ENCODE data around the gene TCEAL6. TPM values are rescaled to one million over a fixed set of nuclear protein-coding genes. Genes with fewer than 3 reads are reported as not detected.
A peak's percentile ranks its signal among the peaks of the same experiment; 100 is the strongest.
"Not testable (repeated sequence)": the region's sequence is repeated elsewhere in the genome, so short reads cannot be mapped to it uniquely, and the experiment has no call there.

The TCEAL6 gene
- total RNA-seq = 1 to 10 TPM in 1 of 8 experiments, under 1 TPM in 3, not detected in 4; 0.17 to 7.7 (median 0.61) TPM

GRCh38 chrX:102142274-102142673 is at the start of gene TCEAL6:
TSS of gene TCEAL6 (minus strand) at chrX:102142481.
- H3K27ac ChIP-seq; H3K4me1 ChIP-seq (replicated peaks in 1 of 2); in situ Hi-C loops (cut with MboI; ENCODE audit: low pct_unique_long_range_greater_than_20kb in 2 of 9, low sequenced_read_pairs in 9 of 9, unreplicated experiment in 9 of 9); H3K4me3 ChIP-seq: not testable (repeated sequence)
- WGBS, 10 experiments = no CpG with 5 or more reads among the region's 31 CpGs
- ATAC-seq (replicated peaks in 6 of 8) = peak in 5 of 8 experiments; percentile 35 to 63 (median 45)

DNA sequence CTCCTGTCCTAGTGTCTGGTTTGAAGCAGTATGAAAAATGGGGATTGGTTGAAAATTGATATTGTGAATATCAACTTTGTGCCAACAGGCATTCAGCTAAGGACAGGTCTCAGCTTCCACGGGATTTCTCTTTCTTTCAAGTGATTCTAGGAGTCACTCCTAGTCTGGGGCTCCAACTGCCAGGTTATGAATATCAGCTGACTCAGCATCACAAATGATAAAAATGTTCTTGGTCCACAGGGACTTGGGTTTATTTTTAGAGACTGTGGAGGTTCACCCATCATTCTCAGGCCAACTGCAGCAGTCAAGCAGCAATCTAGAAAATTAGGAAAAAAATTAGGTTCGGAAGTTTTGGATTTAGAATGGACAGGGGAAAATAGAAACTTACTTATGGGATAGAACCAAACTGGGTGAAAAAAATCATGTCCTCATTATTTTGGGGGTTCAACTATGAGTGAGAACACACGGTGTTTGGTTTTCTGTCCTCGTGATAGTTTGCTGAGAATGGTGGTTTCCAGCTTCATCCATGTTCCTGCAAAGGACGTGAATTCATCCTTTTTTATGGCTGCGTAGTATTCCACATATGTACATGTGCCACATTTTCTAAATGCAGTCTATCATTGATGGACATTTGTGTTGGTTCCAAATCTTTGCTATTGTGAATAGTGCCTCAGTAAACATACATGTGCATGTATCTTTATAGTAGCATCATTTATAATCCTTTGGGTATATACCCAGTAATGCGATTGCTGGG is 43.9 kb upstream of the TCEAL6 start:
- 5 to 100% (median 50%) methylated on average over 1 to 5 of the region's 7 CpGs; no CpG with 5 or more reads in 5 of the 10 experiments for WGBS, 10 experiments
- ATAC-seq (replicated peaks in 6 of 8) = no peak
- H3K27ac ChIP-seq = no peak overlapping the region
- in situ Hi-C loops (cut with MboI; ENCODE audit: low pct_unique_long_range_greater_than_20kb in 2 of 9, low sequenced_read_pairs in 9 of 9, unreplicated experiment in 9 of 9) = no loop called here
- H3K4me1 ChIP-seq (replicated peaks in 1 of 2) = no peaks in the 10 kb centered on the region
- H3K4me3 ChIP-seq = no peak overlapping the region

DNA sequence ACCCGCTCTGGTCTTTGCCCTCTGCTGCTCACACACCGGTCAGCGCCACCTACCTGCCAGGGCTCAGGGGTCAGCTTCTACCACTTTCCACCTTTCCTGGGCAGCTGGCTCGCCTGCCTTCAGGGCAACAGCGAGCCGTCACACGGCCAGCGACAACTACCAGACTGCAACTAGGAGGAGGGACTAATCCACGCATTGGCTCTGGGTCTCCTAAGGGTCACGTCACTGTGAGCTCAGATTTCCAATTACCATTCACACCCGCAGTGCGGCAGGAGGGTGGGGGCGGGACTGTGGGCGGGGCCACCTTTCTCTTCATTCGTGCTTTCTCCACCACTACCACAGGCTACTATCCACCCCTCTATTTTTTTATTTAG is 13.5 kb upstream of the TCEAL6 start, which contains the start of gene BEX5:
Gene BEX5 (minus strand): TSS at position 172 of the 374 bp plus-strand sequence. CDS start 1,712 bp downstream, outside the sequence.
- no peaks in the 10 kb centered on the region for H3K4me1 ChIP-seq (replicated peaks in 1 of 2)
- in situ Hi-C loops (cut with MboI; ENCODE audit: low pct_unique_long_range_greater_than_20kb in 2 of 9, low sequenced_read_pairs in 9 of 9, unreplicated experiment in 9 of 9) = no loop called here
- peak within 1 kb of the TSS; percentile 40 to 83 (median 54) for H3K4me3 ChIP-seq
- ATAC-seq (replicated peaks in 6 of 8) = peak; percentile 75 to 99 (median 98)
- peak within 1 kb of the TSS; percentile 41 to 85 for H3K27ac ChIP-seq
- WGBS, 10 experiments = no CpG with 5 or more reads among the region's 15 CpGs

GRCh38 chrX:102154900-102155805 is 12.9 kb upstream of the TCEAL6 start:
- in situ Hi-C loops (cut with MboI; ENCODE audit: low pct_unique_long_range_greater_than_20kb in 2 of 9, low sequenced_read_pairs in 9 of 9, unreplicated experiment in 9 of 9) = no loop called here
- Histone ChIP-seq H3K4me1 (replicated peaks in 1 of 2) (no peaks in the 10 kb centered on the region), H3K27ac (peak overlapping the region; percentile 41 to 85), H3K4me3 (peak overlapping the region; percentile 40 to 83 (median 54))
- WGBS, 10 experiments = 0 to 30% (median 6%) methylated on average over 3 to 13 of the region's 32 CpGs; no CpG with 5 or more reads in 5 of the 10 experiments
- ATAC-seq (replicated peaks in 6 of 8) = peak in 7 of 8 experiments; percentile 19 to 67 (median 53)

DNA sequence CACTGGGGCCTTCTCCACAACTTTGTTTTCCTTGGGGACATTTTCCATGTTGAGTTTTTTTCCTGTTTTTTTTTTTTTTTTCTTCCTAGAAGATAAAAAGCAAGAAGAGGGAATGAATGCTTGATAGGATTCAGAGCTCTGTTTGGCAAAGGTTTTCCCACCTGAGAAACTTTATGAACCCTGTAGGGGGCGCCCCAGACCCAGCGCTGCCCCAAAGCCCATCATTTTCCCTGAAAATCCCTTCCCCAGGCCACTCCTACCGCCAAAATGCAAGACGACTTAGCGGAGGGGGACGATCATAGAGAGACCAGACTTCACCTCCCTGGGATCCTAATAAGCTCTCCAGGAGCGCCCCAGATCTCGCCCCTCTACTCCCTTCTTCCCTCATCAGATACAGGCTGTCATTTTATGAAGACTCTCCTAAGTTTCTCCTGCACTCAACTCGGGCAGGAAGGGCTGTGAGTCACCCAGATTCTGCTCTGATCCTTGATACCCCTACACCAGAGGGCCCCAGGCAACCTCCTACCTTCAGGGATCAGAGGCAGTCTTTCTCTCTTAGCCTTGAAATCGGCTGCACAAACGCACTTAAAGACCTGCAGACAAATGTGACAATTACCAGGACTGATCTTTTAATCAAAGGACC is 12.1 kb upstream of the TCEAL6 start:
- ATAC-seq (replicated peaks in 6 of 8) = peak in 1 of 8 experiments; percentile 13
- WGBS, 10 experiments = 0 to 48% (median 4%) methylated on average over 2 to 4 of the region's 11 CpGs; no CpG with 5 or more reads in 5 of the 10 experiments
- in situ Hi-C loops (cut with MboI; ENCODE audit: low pct_unique_long_range_greater_than_20kb in 2 of 9, low sequenced_read_pairs in 9 of 9, unreplicated experiment in 9 of 9) = no loop called here
- no peaks in the 10 kb centered on the region for H3K4me1 ChIP-seq (replicated peaks in 1 of 2)
- H3K27ac ChIP-seq = no peak overlapping the region
- peak overlapping the region; percentile 40 to 83 (median 54) for H3K4me3 ChIP-seq

DNA sequence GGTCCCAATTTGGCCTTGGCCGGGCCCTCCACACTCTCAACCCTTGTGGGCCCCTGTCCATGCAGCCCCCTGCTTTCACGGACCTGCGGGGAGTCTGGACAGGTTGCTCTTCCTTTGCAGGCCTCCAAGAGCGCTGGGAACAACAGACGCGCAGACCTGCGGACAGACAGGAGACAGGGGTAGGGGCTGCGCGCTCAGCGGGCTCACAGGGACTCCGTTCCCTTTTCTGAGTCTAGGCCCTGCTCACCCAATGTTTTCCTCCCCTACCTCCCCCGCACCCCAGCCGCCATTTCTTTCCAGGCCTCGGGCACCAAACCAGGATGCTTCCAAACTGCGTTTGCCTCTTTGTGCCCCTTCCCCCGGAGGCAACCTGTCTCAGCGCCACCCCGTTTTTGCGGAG is 650 bp downstream of the TCEAL6 start:
- in situ Hi-C loops (cut with MboI; ENCODE audit: low pct_unique_long_range_greater_than_20kb in 2 of 9, low sequenced_read_pairs in 9 of 9, unreplicated experiment in 9 of 9); H3K4me1 ChIP-seq (replicated peaks in 1 of 2); H3K27ac ChIP-seq; ATAC-seq (replicated peaks in 6 of 8); H3K4me3 ChIP-seq: not testable (repeated sequence)
- WGBS, 10 experiments = no CpG with 5 or more reads among the region's 19 CpGs

DNA sequence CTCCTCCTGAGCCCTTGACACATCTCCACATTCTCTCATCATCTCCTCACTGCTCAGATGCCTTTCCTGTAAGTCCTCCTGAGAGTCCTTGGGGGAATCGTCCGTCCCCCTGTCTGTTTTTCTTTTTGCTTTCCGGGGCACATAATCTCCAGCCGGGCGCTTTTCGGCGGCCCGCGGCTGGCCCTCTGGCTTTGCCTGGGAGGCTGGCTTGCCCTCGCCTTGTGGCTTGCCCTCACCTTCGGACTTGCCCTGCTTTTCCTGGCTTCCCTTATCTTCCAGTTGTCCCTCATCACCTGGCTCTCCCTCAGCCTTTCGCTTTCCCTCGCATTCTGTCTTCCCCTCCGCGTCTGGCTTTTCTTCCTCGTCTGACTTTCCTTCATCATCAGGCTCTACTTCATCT is 1.4 kb downstream of the TCEAL6 start:
- H3K4me3 ChIP-seq; H3K27ac ChIP-seq; H3K4me1 ChIP-seq (replicated peaks in 1 of 2); ATAC-seq (replicated peaks in 6 of 8); in situ Hi-C loops (cut with MboI; ENCODE audit: low pct_unique_long_range_greater_than_20kb in 2 of 9, low sequenced_read_pairs in 9 of 9, unreplicated experiment in 9 of 9): not testable (repeated sequence)
- WGBS, 10 experiments = 57 to 100% (median 90%) methylated on average over 2 to 4 of the region's 16 CpGs; no CpG with 5 or more reads in 7 of the 10 experiments

GRCh38 chrX:102138064-102138463 is 4.2 kb downstream of the TCEAL6 start:
- in situ Hi-C loops (cut with MboI; ENCODE audit: low pct_unique_long_range_greater_than_20kb in 2 of 9, low sequenced_read_pairs in 9 of 9, unreplicated experiment in 9 of 9) = no loop called here
- peak in 1 of 8 experiments; percentile 44 for ATAC-seq (replicated peaks in 6 of 8)
- Histone ChIP-seq H3K27ac (no peak overlapping the region), H3K4me1 (replicated peaks in 1 of 2) (no peaks in the 10 kb centered on the region), H3K4me3 (no peak overlapping the region)
- WGBS, 10 experiments = 33 to 100% methylated on average over 1 of the region's 4 CpGs; no CpG with 5 or more reads in 8 of the 10 experiments

- no peak for ATAC-seq (replicated peaks in 6 of 8)
- Histone ChIP-seq H3K4me3 (no peak overlapping the region), H3K27ac (no peak overlapping the region), H3K4me1 (replicated peaks in 1 of 2) (no peaks in the 10 kb centered on the region)
- in situ Hi-C loops (cut with MboI; ENCODE audit: low pct_unique_long_range_greater_than_20kb in 2 of 9, low sequenced_read_pairs in 9 of 9, unreplicated experiment in 9 of 9) = no loop called here
- 0 to 42% (median 20%) methylated on average over 1 of the region's 1 CpG; no CpG with 5 or more reads in 6 of the 10 experiments for WGBS, 10 experiments
Measured at GRCh38 chrX:102129473-102129872, 12.8 kb downstream of the TCEAL6 start.

- 0 to 47% (median 28%) methylated on average over 1 to 8 of the region's 8 CpGs; no CpG with 5 or more reads in 3 of the 10 experiments for WGBS, 10 experiments
- no peak overlapping the region for H3K4me3 ChIP-seq
- no peak for ATAC-seq (replicated peaks in 6 of 8)
- H3K4me1 ChIP-seq (replicated peaks in 1 of 2) = no peaks in the 10 kb centered on the region
- in situ Hi-C loops (cut with MboI; ENCODE audit: low pct_unique_long_range_greater_than_20kb in 2 of 9, low sequenced_read_pairs in 9 of 9, unreplicated experiment in 9 of 9) = no loop called here
- no peak overlapping the region for H3K27ac ChIP-seq
Measured at GRCh38 chrX:102126863-102127262, 15.4 kb downstream of the TCEAL6 start.

GRCh38 chrX:102126080-102126818 is 16.0 kb downstream of the TCEAL6 start:
- H3K4me1 ChIP-seq (replicated peaks in 1 of 2); H3K27ac ChIP-seq; in situ Hi-C loops (cut with MboI; ENCODE audit: low pct_unique_long_range_greater_than_20kb in 2 of 9, low sequenced_read_pairs in 9 of 9, unreplicated experiment in 9 of 9): not testable (repeated sequence)
- 0% methylated on average over 1 of the region's 21 CpGs; no CpG with 5 or more reads in 9 of the 10 experiments for WGBS, 10 experiments
- H3K4me3 ChIP-seq = peak overlapping the region; percentile 42 to 50 (median 46)
- peak in 2 of 8 experiments; percentile 5 to 10 for ATAC-seq (replicated peaks in 6 of 8)

- no CpG with 5 or more reads among the region's 38 CpGs for WGBS, 10 experiments
- H3K27ac ChIP-seq; H3K4me1 ChIP-seq (replicated peaks in 1 of 2); in situ Hi-C loops (cut with MboI; ENCODE audit: low pct_unique_long_range_greater_than_20kb in 2 of 9, low sequenced_read_pairs in 9 of 9, unreplicated experiment in 9 of 9): not testable (repeated sequence)
- ATAC-seq (replicated peaks in 6 of 8) = peak in 6 of 8 experiments; percentile 78 to 98 (median 94)
- H3K4me3 ChIP-seq = peak within 1 kb of the TSS; percentile 42 to 50 (median 46)
Measured at GRCh38 chrX:102125436-102125835, 16.8 kb downstream of the TCEAL6 start, which contains the start of gene TCEAL2. TSS of gene TCEAL2 (plus strand) at chrX:102125679. CDS start at chrX:102126831, 1,152 bp downstream.
